RKO (cell line): ENCODE measurements around the gene DPEP1.

ENCODE experiments used
- DNase-seq: peaks from one replicate; pipeline ENCODE4 v3.0.0-alpha.2; 2016; ENCODE audit warnings: low spot score

Gene DPEP1

GRCh38 chr16:89687092-89687940, 73.9 kb downstream of the DPEP1 start:
- peak; percentile 77 for DNase-seq
